HG03565 (cell line): ENCODE data around the gene ZBED2.
A peak's percentile ranks its signal among the peaks of the same experiment; 100 is the strongest.
"Not testable (repeated sequence)": the region's sequence is repeated elsewhere in the genome, so short reads cannot be mapped to it uniquely, and the experiment has no call there.

ENCODE experiments used
- ATAC-seq: cut with Tn5 transposase; IDR thresholded peaks from one replicate; pipeline ENCODE4 v1.9.1; 2021; ENCODE audit warnings: mild to moderate bottlenecking, moderate library complexity; ENCODE audit not compliant: unreplicated experiment

The ZBED2 gene

GRCh38 chr3:111595232-111595631, at the start of gene ZBED2:
ZBED2 (minus strand) TSS chr3:111595346; CDS start chr3:111594201, 1,145 bp downstream.
- ATAC-seq = peak; percentile 42

- no peak for ATAC-seq
Observed at GRCh38 chr3:111639316-111639715, 44.2 kb upstream of the ZBED2 start.

GRCh38 chr3:111636366-111636885, 41.3 kb upstream of the ZBED2 start:
- ATAC-seq = no peak

- ATAC-seq = no peak
Observed at GRCh38 chr3:111635403-111635802, 40.3 kb upstream of the ZBED2 start.

DNA sequence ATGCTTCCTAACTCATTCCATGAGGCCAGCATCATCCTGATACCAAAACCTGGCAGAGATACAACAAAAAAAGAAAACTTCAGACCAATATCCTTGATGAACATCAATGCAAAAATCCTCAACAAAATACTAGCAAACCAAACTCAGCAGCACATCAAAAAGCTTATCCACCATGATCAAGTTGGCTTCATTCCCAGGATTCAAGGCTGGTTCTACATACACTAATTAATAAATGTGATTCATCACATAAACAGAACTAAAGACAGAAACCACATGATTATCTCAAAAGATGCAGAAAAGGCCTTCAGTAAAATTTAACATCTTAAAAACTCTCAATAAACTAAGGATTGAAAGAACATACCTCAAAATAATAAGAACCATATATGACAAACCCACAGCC, 35.5 kb upstream of the ZBED2 start:
- not testable (repeated sequence) for ATAC-seq

- not testable (repeated sequence) for ATAC-seq
Observed at GRCh38 chr3:111629018-111629417, 33.9 kb upstream of the ZBED2 start.

- no peak for ATAC-seq
Observed at GRCh38 chr3:111627092-111627491, 31.9 kb upstream of the ZBED2 start.

DNA sequence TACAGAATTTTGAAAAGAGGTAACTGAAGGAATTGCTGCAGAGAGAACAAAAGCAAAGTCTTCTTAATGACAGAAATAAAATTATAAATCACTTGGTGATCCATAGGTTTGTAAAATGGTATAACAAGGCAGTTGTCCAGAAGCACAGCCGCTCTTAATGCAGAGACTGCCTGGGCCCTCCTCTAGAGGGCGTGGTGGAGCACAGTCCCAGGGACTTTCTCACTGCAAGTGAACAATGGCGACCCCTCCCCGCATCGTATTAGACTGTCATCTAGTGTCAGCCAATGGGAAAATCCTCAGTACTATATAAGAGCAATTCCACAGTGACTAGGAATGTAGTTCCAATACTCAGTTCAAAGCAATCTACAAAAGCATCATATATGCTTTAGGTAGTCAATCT, 26.4 kb upstream of the ZBED2 start:
- ATAC-seq = no peak

DNA sequence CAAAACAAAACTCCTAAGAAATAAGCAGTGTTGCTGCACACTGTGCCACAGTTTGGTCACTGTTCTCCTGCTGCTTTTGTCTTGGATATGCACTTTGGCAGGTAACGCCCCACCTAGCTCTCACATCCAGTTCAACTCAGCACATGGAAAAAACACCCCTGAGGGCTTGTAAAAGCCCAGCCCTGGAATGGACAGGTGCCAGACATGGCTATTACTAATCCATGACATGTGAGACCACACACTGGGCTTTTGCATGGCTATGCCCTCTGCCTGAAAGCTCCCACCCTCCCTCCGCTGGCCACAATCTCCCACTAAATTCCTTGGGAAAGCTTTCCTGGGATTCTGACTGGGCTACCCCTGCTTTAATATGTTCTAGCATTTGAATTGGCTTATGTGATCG, 24.7 kb upstream of the ZBED2 start:
- no peak for ATAC-seq

DNA sequence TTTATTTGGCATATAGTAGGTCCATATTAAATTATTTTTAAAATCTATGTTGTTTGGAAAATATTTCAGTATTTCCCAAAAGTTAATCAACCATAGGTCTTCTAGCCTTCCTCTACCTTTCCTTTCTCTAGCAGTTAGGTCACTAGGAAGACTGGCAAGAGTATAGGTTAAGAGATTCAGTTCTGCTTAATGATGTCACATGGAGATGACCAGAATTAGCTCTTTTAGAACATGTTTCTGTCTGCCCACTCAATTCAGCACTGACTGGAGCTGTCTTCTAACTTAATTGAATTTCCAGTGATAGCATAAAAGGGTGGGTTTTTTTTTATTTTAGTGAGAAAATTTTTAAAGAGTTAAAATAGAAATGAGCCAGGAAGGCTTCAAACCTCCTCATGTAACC, 23.8 kb upstream of the ZBED2 start:
- peak; percentile 34 for ATAC-seq

DNA sequence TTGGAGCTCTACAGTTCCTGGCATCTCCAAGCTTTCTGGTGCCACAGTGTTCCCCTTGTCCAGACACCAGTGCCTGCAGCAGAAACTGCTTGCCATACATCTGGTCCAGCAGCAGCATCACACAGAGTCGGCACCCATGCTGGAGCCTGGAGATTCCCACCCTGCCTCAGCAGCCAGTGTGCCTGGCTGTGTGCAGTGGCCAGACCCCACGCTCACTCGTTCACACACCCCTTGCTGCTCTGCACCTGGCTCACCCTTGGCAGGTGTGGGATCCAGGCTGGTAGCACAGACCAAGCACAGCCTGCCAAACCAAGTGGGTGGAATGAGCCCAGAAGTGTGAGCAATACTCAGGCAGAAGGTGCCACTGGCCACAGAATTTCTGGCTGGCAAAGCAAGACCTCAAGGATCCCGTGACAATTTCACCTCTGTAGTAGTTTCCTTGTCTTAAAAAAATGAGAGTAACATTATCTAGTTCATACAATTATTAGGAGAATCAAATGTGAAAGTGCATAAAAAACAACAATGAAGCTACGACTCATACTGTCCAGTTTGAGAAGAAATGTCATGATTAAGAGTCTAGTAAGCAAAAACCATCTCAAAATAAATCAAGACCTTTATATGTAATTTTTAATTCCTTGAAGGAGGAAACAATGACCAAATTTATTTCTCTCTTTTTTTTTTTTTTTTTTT, 22.9 kb upstream of the ZBED2 start:
- ATAC-seq = no peak

- no peak for ATAC-seq
Observed at GRCh38 chr3:111617406-111617805, 22.3 kb upstream of the ZBED2 start.

GRCh38 chr3:111616417-111617105, 21.4 kb upstream of the ZBED2 start:
- ATAC-seq = peak; percentile 70

- ATAC-seq = no peak
Observed at GRCh38 chr3:111615880-111616279, 20.7 kb upstream of the ZBED2 start.

GRCh38 chr3:111613294-111613693, 18.1 kb upstream of the ZBED2 start:
- ATAC-seq = no peak

GRCh38 chr3:111610612-111611054, 15.5 kb upstream of the ZBED2 start:
- peak; percentile 5 for ATAC-seq

GRCh38 chr3:111610189-111610588, 15.0 kb upstream of the ZBED2 start:
- peak; percentile 93 for ATAC-seq

- ATAC-seq = no peak
Observed at GRCh38 chr3:111609700-111610099, 14.6 kb upstream of the ZBED2 start.

DNA sequence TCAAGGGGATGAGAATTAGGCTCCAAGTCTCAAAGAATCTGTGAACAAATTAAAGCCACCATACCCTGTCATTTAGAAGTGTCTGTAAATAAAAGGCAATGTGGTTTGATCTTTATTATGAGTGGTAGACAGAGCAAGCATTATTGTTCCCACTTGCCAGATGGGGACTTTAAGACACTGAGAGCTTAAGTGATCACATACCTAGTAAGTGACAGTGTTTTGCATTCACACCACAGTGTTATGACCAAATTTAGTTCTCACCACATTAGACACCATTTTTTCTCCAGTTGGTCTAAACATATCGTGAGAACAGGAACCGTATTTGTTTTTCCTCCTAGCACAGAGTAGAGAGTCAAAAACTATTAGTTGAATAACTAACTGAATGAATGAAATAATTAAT, 13.2 kb upstream of the ZBED2 start:
- no peak for ATAC-seq

GRCh38 chr3:111607240-111607920, 12.2 kb upstream of the ZBED2 start:
- ATAC-seq = no peak

- no peak for ATAC-seq
Observed at GRCh38 chr3:111605493-111605892, 10.3 kb upstream of the ZBED2 start.

DNA sequence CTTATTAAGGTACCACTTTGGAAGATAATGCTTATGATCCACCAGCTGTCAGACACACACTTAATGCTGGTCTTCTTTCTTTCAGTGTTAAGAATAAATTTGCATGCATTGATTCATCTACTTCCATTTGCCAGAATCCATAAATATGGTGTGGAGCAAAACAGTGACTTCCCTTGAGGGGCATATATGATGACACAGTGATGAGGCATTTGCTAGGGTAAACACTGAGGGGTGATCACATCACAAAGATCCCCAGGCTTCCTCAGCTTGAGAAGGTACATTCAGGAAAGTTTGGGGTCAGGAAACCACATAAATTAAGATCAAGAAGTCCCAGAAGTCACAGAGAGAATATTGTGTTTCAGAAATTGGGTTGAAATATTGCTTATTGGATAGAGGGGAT, 9.9 kb upstream of the ZBED2 start:
- ATAC-seq = no peak
